Spleen (tissue), 7 donors: ENCODE measurements around the gene CRMP1.

Source experiments
- POLR2AphosphoS5 ChIP-seq, 3 donors: sonication (generic); formaldehyde crosslinking; IDR thresholded peaks; one replicate each; pipeline ENCODE4 v1.5.1; 2017; ENCODE audit warnings: antibody characterized with exemption in 3 of 3
- TF ChIP-seq, protein P1 (sequence below), 11 experiments: fragments of 200-600 bp in 7 of 11; fragments of 450-650 bp in 4 of 11; sonication (generic) in 4 of 11; IDR thresholded peaks in 8 of 11; conservative IDR thresholded peaks in 3 of 11; 1 replicate in 7 of 11; 2 replicates in 4 of 11; pipeline versions ENCODE4 v1.4.0 to v1.8.0; 2016 to 2021; ENCODE audit warnings: antibody characterized with exemption in 11 of 11, inconsistent platforms in 4 of 11, mild to moderate bottlenecking in 1 of 11
- donor health status: DM: no; HTN: no; CAD: no; lungs with moderate emphysema.
- donor health status: DM: no; HTN: no; CAD: no.
- donor health status: DM: no; HTN: no; CAD: no.

DNA sequence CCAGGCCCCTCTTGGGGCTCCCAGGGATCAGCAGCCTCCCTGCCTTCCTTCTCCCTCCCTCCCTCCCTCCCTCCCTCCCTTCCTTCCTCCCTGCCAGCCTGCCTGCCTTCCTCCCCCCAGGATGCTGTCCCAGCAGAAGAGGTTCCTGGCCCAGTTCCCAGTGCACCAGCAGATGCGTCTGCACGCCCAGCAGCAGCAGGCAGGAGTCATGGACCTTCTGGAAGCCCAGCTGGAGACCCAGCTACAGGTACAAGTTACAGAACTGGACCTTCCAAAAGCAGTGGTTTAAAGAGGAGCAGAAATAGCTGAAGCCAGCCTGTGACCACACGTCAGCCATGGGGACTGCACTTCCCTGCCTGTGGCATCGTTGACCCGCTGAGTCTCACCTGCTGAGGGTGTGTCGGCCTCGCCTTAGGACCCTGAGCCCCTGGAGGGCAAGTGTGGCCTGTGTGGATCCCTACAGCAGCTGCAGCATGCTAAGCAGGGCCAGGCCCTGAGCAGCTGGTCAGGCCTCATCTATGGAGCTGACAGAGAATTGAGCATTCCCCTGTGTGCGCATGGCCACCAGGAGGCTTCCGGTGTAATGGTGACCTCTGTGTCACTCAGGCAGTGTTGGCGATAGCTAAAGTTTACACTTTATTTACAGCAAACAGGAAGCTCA is 84.7 kb downstream of the CRMP1 start:
- no peak for TF ChIP-seq POLR2AphosphoS5 (IDR thresholded peaks at IDR 0.05)
- TF ChIP-seq, protein P1, sequence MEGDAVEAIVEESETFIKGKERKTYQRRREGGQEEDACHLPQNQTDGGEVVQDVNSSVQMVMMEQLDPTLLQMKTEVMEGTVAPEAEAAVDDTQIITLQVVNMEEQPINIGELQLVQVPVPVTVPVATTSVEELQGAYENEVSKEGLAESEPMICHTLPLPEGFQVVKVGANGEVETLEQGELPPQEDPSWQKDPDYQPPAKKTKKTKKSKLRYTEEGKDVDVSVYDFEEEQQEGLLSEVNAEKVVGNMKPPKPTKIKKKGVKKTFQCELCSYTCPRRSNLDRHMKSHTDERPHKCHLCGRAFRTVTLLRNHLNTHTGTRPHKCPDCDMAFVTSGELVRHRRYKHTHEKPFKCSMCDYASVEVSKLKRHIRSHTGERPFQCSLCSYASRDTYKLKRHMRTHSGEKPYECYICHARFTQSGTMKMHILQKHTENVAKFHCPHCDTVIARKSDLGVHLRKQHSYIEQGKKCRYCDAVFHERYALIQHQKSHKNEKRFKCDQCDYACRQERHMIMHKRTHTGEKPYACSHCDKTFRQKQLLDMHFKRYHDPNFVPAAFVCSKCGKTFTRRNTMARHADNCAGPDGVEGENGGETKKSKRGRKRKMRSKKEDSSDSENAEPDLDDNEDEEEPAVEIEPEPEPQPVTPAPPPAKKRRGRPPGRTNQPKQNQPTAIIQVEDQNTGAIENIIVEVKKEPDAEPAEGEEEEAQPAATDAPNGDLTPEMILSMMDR (IDR thresholded peaks at IDR 0.05 in 8 of 11, conservative IDR thresholded peaks at IDR 0.05 in 3 of 11): no peak
